Astrocyte (in vitro differentiated cells and primary cell): ENCODE data around the gene PPP2R3A. TPM values are rescaled to one million over a fixed set of nuclear protein-coding genes. Genes with fewer than 3 reads are reported as not detected.

ENCODE experiments used
- DNase-seq: peaks from one replicate; pipeline ENCODE4 v3.0.0-alpha.2; 2010; ENCODE audit warnings: low read depth
- FAIRE-seq: peaks from 2 replicates; lab custom pipeline; 2011; peaks lifted over from hg19 to GRCh38; lab: Jason Lieb, UNC
- H2AFZ ChIP-seq: 2 replicates; pipeline ENCODE4 v1.6.0; 2012; ENCODE audit warnings: low read depth, low read length, inconsistent platforms
- H3K27ac ChIP-seq: 2 replicates; pipeline ENCODE4 v1.5.1; 2011; ENCODE audit warnings: low read depth, low read length, inconsistent platforms
- H3K27me3 ChIP-seq: 2 replicates; pipeline ENCODE4 v1.6.0; 2011; ENCODE audit warnings: low read length, inconsistent platforms; ENCODE audit not compliant: insufficient read depth
- H3K36me3 ChIP-seq: 2 replicates; pipeline ENCODE4 v1.5.1; 2011; ENCODE audit warnings: low read length, inconsistent platforms; ENCODE audit not compliant: insufficient read depth
- H3K4me1 ChIP-seq: 2 replicates; pipeline ENCODE4 v1.5.1; 2011; ENCODE audit warnings: low read length, inconsistent platforms; ENCODE audit not compliant: insufficient read depth
- H3K4me2 ChIP-seq: 2 replicates; pipeline ENCODE4 v1.6.0; 2012; ENCODE audit warnings: low read length, inconsistent platforms
- H3K4me3 ChIP-seq: 2 replicates; pipeline ENCODE4 v1.5.1; 2011; ENCODE audit warnings: low read depth, mild to moderate bottlenecking, low read length, inconsistent platforms; ENCODE audit not compliant: insufficient read depth
- H3K79me2 ChIP-seq: 2 replicates; pipeline ENCODE4 v1.6.0; 2012; ENCODE audit warnings: mild to moderate bottlenecking, low read length, inconsistent platforms; ENCODE audit not compliant: insufficient read depth
- H3K9ac ChIP-seq: 2 replicates; pipeline ENCODE4 v1.6.0; 2012; ENCODE audit warnings: mild to moderate bottlenecking, low read length, inconsistent platforms
- H3K9me3 ChIP-seq: 2 replicates; pipeline ENCODE4 v1.5.1; 2012; ENCODE audit warnings: low read depth, mild to moderate bottlenecking, low read length, inconsistent platforms; ENCODE audit not compliant: insufficient read depth
- H4K20me1 ChIP-seq: 2 replicates; pipeline ENCODE4 v1.6.0; 2012; ENCODE audit warnings: low read length, inconsistent platforms; ENCODE audit not compliant: insufficient read depth
- H3K27ac Mint-ChIP-seq: one replicate; pipeline ENCODE4 v1.8.0; 2021; ENCODE audit warnings: mild to moderate bottlenecking, mixed read lengths; ENCODE audit not compliant: unreplicated experiment
- H3K27me3 Mint-ChIP-seq: one replicate; pipeline ENCODE4 v1.8.0; 2021; ENCODE audit warnings: low read depth, mixed read lengths; ENCODE audit not compliant: unreplicated experiment
- H3K36me3 Mint-ChIP-seq: one replicate; pipeline ENCODE4 v1.8.0; 2021; ENCODE audit warnings: low read depth, mixed read lengths; ENCODE audit not compliant: unreplicated experiment
- H3K4me1 Mint-ChIP-seq: one replicate; pipeline ENCODE4 v1.8.0; 2021; ENCODE audit warnings: low read depth, mixed read lengths; ENCODE audit not compliant: unreplicated experiment
- H3K4me3 Mint-ChIP-seq: one replicate; pipeline ENCODE4 v1.8.0; 2021; ENCODE audit warnings: mild to moderate bottlenecking, moderate library complexity, mixed read lengths; ENCODE audit not compliant: unreplicated experiment
- H3K9me3 Mint-ChIP-seq: one replicate; pipeline ENCODE4 v1.8.0; 2021; ENCODE audit warnings: mild to moderate bottlenecking, mixed read lengths; ENCODE audit not compliant: unreplicated experiment
- EZH2 ChIP-seq: IDR thresholded peaks from 2 replicates; pipeline ENCODE4 v1.6.1; 2012; ENCODE audit warnings: mild to moderate bottlenecking, low read length, inconsistent platforms; ENCODE audit not compliant: insufficient read depth
- total RNA-seq: library from RNA; stranded (reverse); gene quantifications from 2 replicates; pipeline ENCODE4 v1.2.1, GENCODE V29; 2021
- TF ChIP-seq, protein P1 (sequence below): IDR thresholded peaks from 2 replicates; pipeline ENCODE4 v1.5.1; 2011; ENCODE audit warnings: low read depth, mild to moderate bottlenecking, inconsistent platforms, low read length, moderate library complexity; ENCODE audit not compliant: insufficient read depth

Gene PPP2R3A
- total RNA-seq, 1 donor from 2014 or later = 18.7 TPM

DNA sequence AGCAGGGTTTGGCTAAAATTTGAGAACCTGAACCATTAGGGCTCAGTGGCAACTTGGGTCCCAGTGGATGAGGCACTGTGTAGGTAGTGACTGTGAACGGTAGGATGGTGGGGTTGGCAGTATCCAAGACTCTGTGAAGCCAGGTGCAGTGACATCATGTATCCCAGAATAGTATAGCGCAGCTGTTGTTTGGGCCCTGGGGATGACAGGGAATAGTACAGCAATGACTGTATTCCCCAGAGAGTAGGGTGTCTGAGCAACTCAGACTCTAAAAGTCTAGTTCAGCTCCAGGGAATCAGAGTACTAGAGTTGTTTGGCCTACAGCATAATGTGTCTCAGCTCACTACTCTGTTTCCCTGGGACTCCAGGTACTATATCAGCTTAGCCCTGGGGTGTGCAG is 20.7 kb upstream of the PPP2R3A start:
- H3K27ac Mint-ChIP-seq = peak overlapping the region; percentile 70
- TF ChIP-seq, protein P1, sequence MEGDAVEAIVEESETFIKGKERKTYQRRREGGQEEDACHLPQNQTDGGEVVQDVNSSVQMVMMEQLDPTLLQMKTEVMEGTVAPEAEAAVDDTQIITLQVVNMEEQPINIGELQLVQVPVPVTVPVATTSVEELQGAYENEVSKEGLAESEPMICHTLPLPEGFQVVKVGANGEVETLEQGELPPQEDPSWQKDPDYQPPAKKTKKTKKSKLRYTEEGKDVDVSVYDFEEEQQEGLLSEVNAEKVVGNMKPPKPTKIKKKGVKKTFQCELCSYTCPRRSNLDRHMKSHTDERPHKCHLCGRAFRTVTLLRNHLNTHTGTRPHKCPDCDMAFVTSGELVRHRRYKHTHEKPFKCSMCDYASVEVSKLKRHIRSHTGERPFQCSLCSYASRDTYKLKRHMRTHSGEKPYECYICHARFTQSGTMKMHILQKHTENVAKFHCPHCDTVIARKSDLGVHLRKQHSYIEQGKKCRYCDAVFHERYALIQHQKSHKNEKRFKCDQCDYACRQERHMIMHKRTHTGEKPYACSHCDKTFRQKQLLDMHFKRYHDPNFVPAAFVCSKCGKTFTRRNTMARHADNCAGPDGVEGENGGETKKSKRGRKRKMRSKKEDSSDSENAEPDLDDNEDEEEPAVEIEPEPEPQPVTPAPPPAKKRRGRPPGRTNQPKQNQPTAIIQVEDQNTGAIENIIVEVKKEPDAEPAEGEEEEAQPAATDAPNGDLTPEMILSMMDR = no peak
- no peak for TF ChIP-seq EZH2
- DNase-seq (peak; percentile 3), FAIRE-seq (no peak)
- no peaks in the 10 kb centered on the region for H3K36me3 Mint-ChIP-seq
- H3K27me3 ChIP-seq = no peaks in the 10 kb centered on the region
- H3K4me2 ChIP-seq = peak overlapping the region; percentile 47
- H3K4me3 ChIP-seq = no peak overlapping the region
- H4K20me1 ChIP-seq = no peaks in the 10 kb centered on the region
- H3K27me3 Mint-ChIP-seq = no peaks in the 10 kb centered on the region
- no peaks in the 10 kb centered on the region for H3K36me3 ChIP-seq
- no peak overlapping the region for H3K9ac ChIP-seq
- no peaks in the 10 kb centered on the region for H3K4me1 ChIP-seq
- peaks cover 3% of the 10 kb centered on the region for H3K9me3 Mint-ChIP-seq
- peak overlapping the region; percentile 45 for H2AFZ ChIP-seq
- H3K4me1 Mint-ChIP-seq = peaks cover 3% of the 10 kb centered on the region
- peak overlapping the region; percentile 53 for H3K27ac ChIP-seq
- H3K79me2 ChIP-seq = no peaks in the 10 kb centered on the region
- H3K4me3 Mint-ChIP-seq = no peak overlapping the region
- no peaks in the 10 kb centered on the region for H3K9me3 ChIP-seq

DNA sequence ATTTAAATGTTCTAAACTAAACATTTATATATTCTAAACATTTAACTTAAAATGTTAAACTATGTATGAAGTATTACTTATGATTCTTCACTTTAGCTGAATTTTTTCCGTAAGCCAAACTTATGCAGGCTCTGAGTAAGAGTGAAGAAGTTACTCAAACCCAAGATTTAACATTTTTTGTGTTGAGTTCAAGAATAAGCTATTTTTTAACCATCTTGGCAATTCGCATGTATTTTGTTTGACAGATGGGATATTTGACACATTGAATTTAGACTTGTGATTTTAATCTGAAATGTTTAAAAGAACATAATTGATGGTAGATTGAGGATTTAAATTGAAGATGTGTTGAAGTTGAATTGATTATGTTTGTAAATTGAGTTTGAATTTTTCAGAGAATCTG is 14.6 kb upstream of the PPP2R3A start:
- H3K79me2 ChIP-seq = no peaks in the 10 kb centered on the region
- H3K9ac ChIP-seq = no peak overlapping the region
- H3K9me3 ChIP-seq = no peaks in the 10 kb centered on the region
- no peaks in the 10 kb centered on the region for H3K27me3 ChIP-seq
- DNase-seq = no peak
- H2AFZ ChIP-seq = no peak overlapping the region
- Mint-ChIP-seq H3K9me3 (peaks cover 7% of the 10 kb centered on the region), H3K4me1 (no peaks in the 10 kb centered on the region), H3K36me3 (no peaks in the 10 kb centered on the region), H3K27ac (no peak overlapping the region), H3K4me3 (no peak overlapping the region), H3K27me3 (no peaks in the 10 kb centered on the region)
- TF ChIP-seq EZH2 = no peak
- TF ChIP-seq, protein P1 = no peak
- no peaks in the 10 kb centered on the region for H3K36me3 ChIP-seq
- no peak overlapping the region for H3K27ac ChIP-seq
- H3K4me2 ChIP-seq = no peak overlapping the region
- H3K4me1 ChIP-seq = no peaks in the 10 kb centered on the region
- FAIRE-seq = no peak
- no peaks in the 10 kb centered on the region for H4K20me1 ChIP-seq
- no peak overlapping the region for H3K4me3 ChIP-seq

DNA sequence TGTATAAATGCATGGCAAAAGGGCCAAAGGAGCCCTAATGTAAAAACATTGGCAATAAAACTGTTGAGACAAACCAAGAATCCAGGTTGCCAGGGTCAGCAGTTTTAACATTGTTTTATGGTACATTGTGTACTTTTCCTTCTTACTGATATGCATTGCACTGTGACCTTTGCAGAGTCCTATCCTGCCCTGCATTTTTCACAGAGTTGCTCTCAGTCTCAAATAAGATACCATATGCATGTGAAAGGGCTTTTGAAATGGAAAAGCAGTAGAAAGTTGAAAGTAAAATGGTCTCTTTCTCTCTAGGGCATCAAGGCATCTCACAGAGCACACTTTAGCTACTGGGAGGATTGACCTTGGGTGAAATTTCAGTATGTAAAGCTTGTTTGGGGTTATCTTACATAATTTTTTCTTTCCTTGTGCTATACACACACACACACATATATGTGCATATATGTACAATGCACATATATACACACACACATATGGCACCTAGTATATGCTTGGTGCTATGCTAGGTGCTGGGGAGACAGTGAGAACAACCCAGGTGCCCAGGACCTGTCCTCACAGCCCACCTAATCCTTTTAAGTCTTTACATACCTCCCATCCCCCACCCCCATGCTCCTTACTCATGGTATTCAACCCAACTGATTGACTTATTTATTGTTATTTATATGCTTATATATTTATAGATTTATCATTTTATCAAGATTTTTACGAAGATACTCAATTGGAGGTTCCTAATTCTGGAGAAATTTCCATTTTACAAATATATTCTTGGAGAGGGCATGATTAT is 1.2 kb upstream of the PPP2R3A start:
- Histone ChIP-seq H4K20me1 (peaks cover 8% of the 10 kb centered on the region), H3K4me1 (peaks cover 22% of the 10 kb centered on the region), H3K4me2 (no peak overlapping the region), H3K9me3 (no peaks in the 10 kb centered on the region), H3K27me3 (no peaks in the 10 kb centered on the region), H3K27ac (no peak overlapping the region), H3K79me2 (peaks cover 33% of the 10 kb centered on the region), H2AFZ (no peak overlapping the region), H3K4me3 (no peak overlapping the region), H3K9ac (no peak overlapping the region), H3K36me3 (no peaks in the 10 kb centered on the region)
- DNase-seq (no peak), FAIRE-seq (no peak)
- Mint-ChIP-seq H3K27ac (no peak overlapping the region), H3K4me1 (peaks cover 15% of the 10 kb centered on the region), H3K9me3 (peaks cover 6% of the 10 kb centered on the region), H3K36me3 (no peaks in the 10 kb centered on the region), H3K27me3 (no peaks in the 10 kb centered on the region), H3K4me3 (peak overlapping the region; percentile 85)
- TF ChIP-seq, protein P1 = no peak
- no peak for TF ChIP-seq EZH2
